HEK293 (cell line): Measurements from ENCODE around the gene BSDC1.

Source experiments
- CTCF ChIA-PET: fragments of 350-600 bp; formaldehyde crosslinking; extraction: SDS; loops from one replicate; lab custom pipeline; 2021; ENCODE audit warnings: antibody characterized with exemption; lab: Yijun Ruan, JAX
- POLR2A ChIA-PET: fragments of 300-600 bp; formaldehyde crosslinking; extraction: SDS; loops from one replicate; lab custom pipeline; 2020; ENCODE audit warnings: antibody characterized with exemption, inconsistent platforms; lab: Yijun Ruan, JAX
- H3K27ac ChIP-seq: fragments of 200-500 bp; sonication (Bioruptor generic); 2 replicates; pipeline ENCODE4 v1.5.1; 2014; ENCODE audit warnings: low read depth, low read length, control low read depth, inconsistent platforms; ENCODE audit errors: extremely low read depth
- H3K36me3 ChIP-seq, 2 experiments: fragments of 200-500 bp in 1 of 2; sonication (Bioruptor generic) in 1 of 2; 1 replicate in 1 of 2; 2 replicates in 1 of 2; pipeline ENCODE4 v1.5.1; 2014 to 2017; ENCODE audit warnings: inconsistent platforms in 2 of 2, low read length in 2 of 2; ENCODE audit not compliant: control insufficient read depth in 2 of 2, insufficient read depth in 1 of 2
- H3K4me1 ChIP-seq: fragments of 200-500 bp; sonication (Bioruptor generic); 2 replicates; pipeline ENCODE4 v1.5.1; 2014; ENCODE audit warnings: mild to moderate bottlenecking, low read length, inconsistent platforms; ENCODE audit not compliant: control insufficient read depth, insufficient read depth
- H3K4me3 ChIP-seq: 2 replicates; pipeline ENCODE4 v1.5.1; 2011; ENCODE audit warnings: low read depth, mild to moderate bottlenecking, control low read depth, low read length, moderate library complexity
- H3K9me3 ChIP-seq: fragments of 200-500 bp; sonication (Bioruptor generic); 2 replicates; pipeline ENCODE4 v1.5.1; 2014; ENCODE audit warnings: low read depth, low read length, inconsistent platforms; ENCODE audit not compliant: control insufficient read depth, insufficient read depth
- GLIS1 ChIP-seq: fragments of 450-650 bp; formaldehyde crosslinking; IDR thresholded peaks from 2 replicates; pipeline ENCODE4 v1.5.1; 2016; ENCODE audit warnings: missing biosample characterization, missing genetic modification characterization
- KLF7 ChIP-seq: fragments of 450-650 bp; formaldehyde crosslinking; IDR thresholded peaks from 2 replicates; pipeline ENCODE4 v1.5.1; 2016; ENCODE audit warnings: missing biosample characterization, missing genetic modification characterization, borderline replicate concordance
- KLF8 ChIP-seq: fragments of 450-650 bp; formaldehyde crosslinking; IDR thresholded peaks from 2 replicates; pipeline ENCODE4 v1.5.1; 2016; ENCODE audit warnings: missing biosample characterization, missing genetic modification characterization
- MYNN ChIP-seq: fragments of 450-650 bp; formaldehyde crosslinking; IDR thresholded peaks from 2 replicates; pipeline ENCODE4 v1.5.1; 2016; ENCODE audit warnings: missing biosample characterization, missing genetic modification characterization, borderline replicate concordance
- PRDM2 ChIP-seq: fragments of 450-650 bp; formaldehyde crosslinking; IDR thresholded peaks from 2 replicates; pipeline ENCODE4 v1.5.1; 2016; ENCODE audit warnings: missing biosample characterization, missing genetic modification characterization, borderline replicate concordance
- SCRT2 ChIP-seq: fragments of 450-650 bp; formaldehyde crosslinking; IDR thresholded peaks from 2 replicates; pipeline ENCODE4 v1.5.1; 2016; ENCODE audit warnings: missing biosample characterization, missing genetic modification characterization
- SETDB1 ChIP-seq: IDR thresholded peaks from one replicate; pipeline ENCODE4 v1.6.1; 2017; ENCODE audit warnings: mild to moderate bottlenecking, low read length, moderate library complexity, mixed read lengths; ENCODE audit not compliant: insufficient read length
- YY1 ChIP-seq: fragments of 450-650 bp; formaldehyde crosslinking; IDR thresholded peaks from 2 replicates; pipeline ENCODE4 v1.5.1; 2018; ENCODE audit warnings: missing biosample characterization, missing genetic modification characterization
- ZBTB17 ChIP-seq: fragments of 450-650 bp; formaldehyde crosslinking; IDR thresholded peaks from 2 replicates; pipeline ENCODE4 v1.5.1; 2016; ENCODE audit warnings: missing biosample characterization, missing genetic modification characterization
- ZBTB44 ChIP-seq: fragments of 450-650 bp; IDR thresholded peaks from 2 replicates; pipeline ENCODE4 v1.5.1; 2018; ENCODE audit warnings: missing biosample characterization, mild to moderate bottlenecking, missing genetic modification characterization
- ZNF114 ChIP-seq: fragments of 450-650 bp; formaldehyde crosslinking; IDR thresholded peaks from 2 replicates; pipeline ENCODE4 v1.5.0; 2017; ENCODE audit warnings: missing biosample characterization, missing genetic modification characterization
- ZNF24 ChIP-seq: fragments of 450-650 bp; formaldehyde crosslinking; IDR thresholded peaks from 2 replicates; pipeline ENCODE4 v1.5.1; 2016; ENCODE audit warnings: missing biosample characterization, missing genetic modification characterization
- ZNF266 ChIP-seq: fragments of 450-650 bp; formaldehyde crosslinking; IDR thresholded peaks from 2 replicates; pipeline ENCODE4 v1.5.1; 2016; ENCODE audit warnings: missing biosample characterization, missing genetic modification characterization, low read depth
- ZNF335 ChIP-seq: fragments of 450-650 bp; formaldehyde crosslinking; conservative IDR thresholded peaks from 2 replicates; pipeline ENCODE4 v1.5.1; 2016; ENCODE audit warnings: missing biosample characterization, missing genetic modification characterization
- ZNF391 ChIP-seq: fragments of 450-650 bp; formaldehyde crosslinking; IDR thresholded peaks from 2 replicates; pipeline ENCODE4 v1.5.1; 2016; ENCODE audit warnings: low read depth, missing biosample characterization, missing genetic modification characterization, borderline replicate concordance
- ZNF521 ChIP-seq: fragments of 450-650 bp; formaldehyde crosslinking; IDR thresholded peaks from 2 replicates; pipeline ENCODE4 v1.5.1; 2017; ENCODE audit warnings: missing biosample characterization, mild to moderate bottlenecking, missing genetic modification characterization
- ZNF571 ChIP-seq: fragments of 450-650 bp; formaldehyde crosslinking; IDR thresholded peaks from 2 replicates; pipeline ENCODE4 v1.5.0; 2017; ENCODE audit warnings: missing biosample characterization, missing genetic modification characterization
- ZNF621 ChIP-seq: fragments of 450-650 bp; formaldehyde crosslinking; IDR thresholded peaks from 2 replicates; pipeline ENCODE4 v1.5.1; 2017; ENCODE audit warnings: missing biosample characterization, missing genetic modification characterization
- ZNF626 ChIP-seq: fragments of 450-650 bp; sonication (Bioruptor Pico); formaldehyde crosslinking; IDR thresholded peaks from 2 replicates; pipeline ENCODE4 v1.5.1; 2018; ENCODE audit warnings: missing biosample characterization, missing genetic modification characterization, inconsistent platforms
- ZNF76 ChIP-seq: fragments of 450-650 bp; formaldehyde crosslinking; IDR thresholded peaks from 2 replicates; pipeline ENCODE4; 2016; ENCODE audit warnings: low read depth, missing biosample characterization, missing genetic modification characterization, borderline replicate concordance
- ZNF776 ChIP-seq: fragments of 450-650 bp; formaldehyde crosslinking; IDR thresholded peaks from 2 replicates; pipeline ENCODE4 v1.5.0; 2017; ENCODE audit warnings: missing biosample characterization, missing genetic modification characterization, borderline replicate concordance
- TF ChIP-seq, protein P1 (sequence below): fragments of 450-650 bp; formaldehyde crosslinking; IDR thresholded peaks from 2 replicates; pipeline ENCODE4 v1.5.1; 2016; ENCODE audit warnings: missing biosample characterization, missing genetic modification characterization
- TF ChIP-seq, protein P2 (sequence below): fragments of 450-650 bp; formaldehyde crosslinking; IDR thresholded peaks from 2 replicates; pipeline ENCODE4 v1.5.1; 2016; ENCODE audit warnings: missing biosample characterization, missing genetic modification characterization, low read depth

The BSDC1 gene

DNA sequence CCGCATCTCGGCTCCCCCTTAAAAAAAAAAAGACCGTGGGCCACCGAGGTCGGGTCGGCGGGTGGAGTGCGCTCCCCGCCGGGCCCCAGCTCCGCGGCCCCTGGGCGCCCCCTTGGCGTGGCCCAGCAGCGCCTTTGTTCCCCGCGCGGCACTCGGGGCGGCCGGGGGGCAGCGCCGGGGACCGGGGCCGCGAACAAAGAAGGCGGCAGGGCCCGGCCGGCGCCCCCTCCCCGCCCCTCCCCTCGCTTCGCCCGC is 58.8 kb downstream of the BSDC1 start:
- TF ChIP-seq ZNF626 (tag by site-specific recombination) = no peak
- TF ChIP-seq MYNN (tag by site-specific recombination) = no peak
- CTCF ChIA-PET = interaction anchor here (0.7 to 1.3 kb wide), 2 partner anchors 87 to 120 kb away, joined by 3 to 4 read pairs; no protein-coding TSS in a partner anchor
- H3K27ac ChIP-seq = peak overlapping the region; percentile 76; the same call in 1 of the 2 replicates
- H3K36me3 ChIP-seq = peaks cover 0 to 46% of the 10 kb centered on the region in 2 experiments; a peak in 1 of 3 replicates
- H3K4me1 ChIP-seq = no peaks in the 10 kb centered on the region
- peak overlapping the region; percentile 84 for H3K4me3 ChIP-seq
- H3K9me3 ChIP-seq = no peaks in the 10 kb centered on the region
- POLR2A ChIA-PET = interaction anchor here (0.5 to 5.8 kb wide), 29 partner anchors 7 to 546 kb away, joined by 3 to 100 read pairs (median 5); partner anchors contain the start of genes BSDC1, CCDC28B, FAM229A and HDAC1

DNA sequence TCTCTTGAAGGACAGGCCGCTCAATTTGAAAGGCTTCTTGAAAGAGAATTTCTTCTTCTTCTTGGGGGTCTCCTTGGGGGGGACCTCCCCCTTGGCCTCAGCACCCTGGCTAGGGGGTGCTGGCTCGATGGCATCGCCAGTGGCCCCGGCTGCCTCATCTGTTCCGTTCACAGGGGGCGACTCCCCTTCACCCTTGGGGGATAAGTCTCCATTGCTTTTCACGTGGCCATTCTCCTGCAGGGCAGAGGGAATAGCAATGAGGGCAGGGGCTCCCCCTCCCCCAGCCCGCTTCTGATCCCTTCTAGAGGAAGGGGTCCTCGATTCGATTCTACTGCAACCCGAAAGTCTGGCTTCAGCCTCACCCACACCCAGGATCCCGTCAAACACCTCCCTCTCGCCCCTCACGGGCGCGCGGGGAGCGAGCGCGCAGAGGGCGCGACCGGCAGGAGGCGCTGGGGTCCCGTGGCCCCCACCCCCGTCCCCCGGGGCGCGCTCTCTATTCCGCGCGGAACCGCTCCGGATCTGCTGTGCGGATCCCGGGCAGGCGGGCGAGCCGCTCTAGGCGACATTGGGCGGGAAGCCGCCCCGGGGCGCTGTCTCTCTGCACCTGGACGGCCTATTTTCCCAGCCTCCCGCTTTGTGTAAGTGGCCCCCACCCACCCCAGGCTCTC is 59.2 kb downstream of the BSDC1 start:
- H3K27ac ChIP-seq = peak overlapping the region; percentile 76; the same call in 1 of the 2 replicates
- peaks cover 0 to 50% of the 10 kb centered on the region in 2 experiments; a peak in 1 of 3 replicates for H3K36me3 ChIP-seq
- H3K9me3 ChIP-seq = no peaks in the 10 kb centered on the region
- H3K4me3 ChIP-seq = peak overlapping the region; percentile 84
- H3K4me1 ChIP-seq = no peaks in the 10 kb centered on the region
- ChIA-PET POLR2A (interaction anchor here (0.7 to 5.8 kb wide), 19 partner anchors 12 to 546 kb away, joined by 3 to 100 read pairs (median 5); partner anchors contain the start of genes BSDC1, CCDC28B, HDAC1 and IQCC), CTCF (interaction anchor here (1.0 to 1.3 kb wide), 2 partner anchors 13 to 119 kb away, joined by 3 to 4 read pairs; no protein-coding TSS in a partner anchor)
- TF ChIP-seq ZNF335 (0 out of 2 replicates have a peak, but pooled peaks have one; percentile 26), ZNF571 (tag by site-specific recombination) (no peak), KLF8 (tag by site-specific recombination) (peak; percentile 83; the same call in 1 of the 2 replicates), SCRT2 (tag by site-specific recombination) (no peak), YY1 (no peak), ZNF114 (tag by site-specific recombination) (no peak), ZNF266 (tag by site-specific recombination) (no peak), ZNF621 (tag by site-specific recombination) (no peak), KLF7 (tag by site-specific recombination) (no peak), ZNF76 (tag by site-specific recombination) (peak; percentile 25; the same call in 1 of the 2 replicates), ZBTB44 (no peak), GLIS1 (tag by site-specific recombination) (peak; percentile 91), PRDM2 (tag by site-specific recombination) (no peak), ZBTB17 (tag by site-specific recombination) (peak; percentile 51; the same call in 1 of the 2 replicates), ZNF24 (tag by site-specific recombination) (no peak; the same call in 1 of the 2 replicates), SETDB1 (no peak), ZNF776 (tag by site-specific recombination) (no peak), ZNF391 (0 out of 2 replicates have a peak, but pooled peaks have one; percentile 46), ZNF521 (tag by site-specific recombination) (no peak)
- TF ChIP-seq, protein P1, sequence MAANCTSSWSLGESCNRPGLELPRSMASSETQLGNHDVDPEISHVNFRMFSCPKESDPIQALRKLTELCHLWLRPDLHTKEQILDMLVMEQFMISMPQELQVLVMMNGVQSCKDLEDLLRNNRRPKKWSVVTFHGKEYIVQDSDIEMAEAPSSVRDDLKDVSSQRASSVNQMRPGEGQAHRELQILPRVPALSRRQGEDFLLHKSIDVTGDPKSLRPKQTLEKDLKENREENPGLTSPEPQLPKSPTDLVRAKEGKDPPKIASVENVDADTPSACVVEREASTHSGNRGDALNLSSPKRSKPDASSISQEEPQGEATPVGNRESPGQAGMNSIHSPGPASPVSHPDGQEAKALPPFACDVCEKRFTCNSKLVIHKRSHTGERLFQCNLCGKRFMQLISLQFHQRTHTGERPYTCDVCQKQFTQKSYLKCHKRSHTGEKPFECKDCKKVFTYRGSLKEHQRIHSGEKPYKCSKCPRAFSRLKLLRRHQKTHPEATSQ (tag by site-specific recombination) = no peak
- TF ChIP-seq, protein P2, sequence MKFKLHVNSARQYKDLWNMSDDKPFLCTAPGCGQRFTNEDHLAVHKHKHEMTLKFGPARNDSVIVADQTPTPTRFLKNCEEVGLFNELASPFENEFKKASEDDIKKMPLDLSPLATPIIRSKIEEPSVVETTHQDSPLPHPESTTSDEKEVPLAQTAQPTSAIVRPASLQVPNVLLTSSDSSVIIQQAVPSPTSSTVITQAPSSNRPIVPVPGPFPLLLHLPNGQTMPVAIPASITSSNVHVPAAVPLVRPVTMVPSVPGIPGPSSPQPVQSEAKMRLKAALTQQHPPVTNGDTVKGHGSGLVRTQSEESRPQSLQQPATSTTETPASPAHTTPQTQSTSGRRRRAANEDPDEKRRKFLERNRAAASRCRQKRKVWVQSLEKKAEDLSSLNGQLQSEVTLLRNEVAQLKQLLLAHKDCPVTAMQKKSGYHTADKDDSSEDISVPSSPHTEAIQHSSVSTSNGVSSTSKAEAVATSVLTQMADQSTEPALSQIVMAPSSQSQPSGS (tag by site-specific recombination) = no peak
